ENCODE results near the gene SLFN13. TPM values are rescaled to one million over a fixed set of nuclear protein-coding genes. Genes with fewer than 3 reads are reported as not detected.

Gene SLFN13
- 34.5 and 36.8 TPM in 2 replicates for total RNA-seq

GRCh38 chr17:35448214-35448898 lies at the start of gene SLFN13:
Gene SLFN13 (minus strand): TSS chr17:35448766. CDS start chr17:35445680, 3,086 bp downstream.
- peak within 1 kb of the TSS; percentile 69 for H3K4me3 Mint-ChIP-seq
- no peaks in the 10 kb centered on the region for H3K9me3 Mint-ChIP-seq
- intact Hi-C loops (cut with micrococcal nuclease): loop anchor here (1.0 to 2.0 kb wide), 6 partner anchors 15 to 234 kb away; partner anchors contain the start of genes SLFN11, SLFN12L and SLFN5
- peaks cover 13% of the 10 kb centered on the region for H3K4me1 Mint-ChIP-seq
- peak; percentile 95 for DNase-seq
- H3K27me3 Mint-ChIP-seq: no peaks in the 10 kb centered on the region
- H3K27ac Mint-ChIP-seq: peak within 1 kb of the TSS; percentile 77
- peaks cover 39% of the 10 kb centered on the region for H3K36me3 Mint-ChIP-seq (ENCODE audit: low read depth)

- Mint-ChIP-seq H3K27ac (peak overlapping the region; percentile 59), H3K36me3 (ENCODE audit: low read depth) (peaks cover 61% of the 10 kb centered on the region), H3K4me3 (peak overlapping the region; percentile 39), H3K4me1 (peaks cover 56% of the 10 kb centered on the region), H3K27me3 (no peaks in the 10 kb centered on the region), H3K9me3 (no peaks in the 10 kb centered on the region)
- intact Hi-C loops (cut with micrococcal nuclease): no loop called here
- DNase-seq: no peak
Observed at GRCh38 chr17:35496451-35497290, 48.1 kb upstream of the SLFN13 start.

DNA sequence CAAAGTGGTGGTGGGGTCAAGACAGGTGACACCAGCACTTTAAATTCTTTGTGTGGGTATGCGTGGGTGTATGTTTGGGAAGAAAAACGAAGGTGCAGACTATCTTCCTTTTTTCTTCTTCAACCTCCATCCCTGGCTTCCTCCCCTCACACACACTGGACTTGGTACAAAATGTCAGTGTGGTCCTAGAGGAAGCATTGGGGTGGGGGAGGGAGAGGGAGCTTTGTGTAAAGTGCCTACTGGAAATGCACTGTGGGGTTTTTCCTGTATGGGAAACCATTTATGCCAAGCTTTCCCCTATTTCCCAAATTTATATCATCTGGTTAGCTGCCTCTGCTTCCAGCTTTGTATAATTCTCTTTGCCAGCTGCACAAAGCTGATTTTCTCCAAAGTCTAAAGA lies 44.5 kb upstream of the SLFN13 start:
- no peak for DNase-seq
- peaks cover 58% of the 10 kb centered on the region for H3K4me1 Mint-ChIP-seq
- H3K27ac Mint-ChIP-seq: no peak overlapping the region
- H3K4me3 Mint-ChIP-seq: no peak overlapping the region
- no peaks in the 10 kb centered on the region for H3K27me3 Mint-ChIP-seq
- no peaks in the 10 kb centered on the region for H3K9me3 Mint-ChIP-seq
- H3K36me3 Mint-ChIP-seq (ENCODE audit: low read depth): peaks cover 65% of the 10 kb centered on the region
- intact Hi-C loops (cut with micrococcal nuclease): no loop called here

- Mint-ChIP-seq H3K4me1 (peaks cover 61% of the 10 kb centered on the region), H3K27me3 (no peaks in the 10 kb centered on the region), H3K36me3 (ENCODE audit: low read depth) (peaks cover 66% of the 10 kb centered on the region), H3K27ac (no peak overlapping the region), H3K9me3 (no peaks in the 10 kb centered on the region), H3K4me3 (no peak overlapping the region)
- DNase-seq: no peak
- intact Hi-C loops (cut with micrococcal nuclease): no loop called here
Observed at GRCh38 chr17:35491417-35491816, 42.9 kb upstream of the SLFN13 start.

- H3K36me3 Mint-ChIP-seq (ENCODE audit: low read depth): peaks cover 77% of the 10 kb centered on the region
- intact Hi-C loops (cut with micrococcal nuclease): loop anchor here (2.0 kb wide), 2 partner anchors 31 to 57 kb away; partner anchors contain the start of gene SLFN12
- peaks cover 69% of the 10 kb centered on the region for H3K4me1 Mint-ChIP-seq
Observed at GRCh38 chr17:35489944-35490343, 41.4 kb upstream of the SLFN13 start.

GRCh38 chr17:35488991-35489390 lies 40.4 kb upstream of the SLFN13 start:
- Mint-ChIP-seq H3K27ac (no peak overlapping the region), H3K9me3 (peaks cover 2% of the 10 kb centered on the region), H3K4me1 (peaks cover 68% of the 10 kb centered on the region), H3K4me3 (peak overlapping the region; percentile 92), H3K36me3 (ENCODE audit: low read depth) (peaks cover 81% of the 10 kb centered on the region), H3K27me3 (no peaks in the 10 kb centered on the region)
- DNase-seq: no peak
- intact Hi-C loops (cut with micrococcal nuclease): loop anchor here (2.0 kb wide), 2 partner anchors 32 to 56 kb away; partner anchors contain the start of gene SLFN12

More at GRCh38 chr17:35489944-35490343, 41.4 kb upstream of the SLFN13 start:
- no peak overlapping the region for H3K4me3 Mint-ChIP-seq
- H3K9me3 Mint-ChIP-seq: no peaks in the 10 kb centered on the region
- no peak for DNase-seq
- no peak overlapping the region for H3K27ac Mint-ChIP-seq
- H3K27me3 Mint-ChIP-seq: no peaks in the 10 kb centered on the region

GRCh38 chr17:35486920-35487732 lies 38.6 kb upstream of the SLFN13 start:
- Mint-ChIP-seq H3K36me3 (ENCODE audit: low read depth) (peaks cover 81% of the 10 kb centered on the region), H3K27ac (peak overlapping the region; percentile 96), H3K27me3 (no peaks in the 10 kb centered on the region), H3K4me3 (peak overlapping the region; percentile 92), H3K4me1 (peaks cover 57% of the 10 kb centered on the region), H3K9me3 (peaks cover 7% of the 10 kb centered on the region)
- intact Hi-C loops (cut with micrococcal nuclease): loop anchor here (1.0 kb wide), 4 partner anchors 39 to 175 kb away; partner anchors contain the start of genes SLFN12L and SLFN13
- peak; percentile 91 for DNase-seq

- no peaks in the 10 kb centered on the region for H3K27me3 Mint-ChIP-seq
- peaks cover 82% of the 10 kb centered on the region for H3K36me3 Mint-ChIP-seq (ENCODE audit: low read depth)
- peaks cover 15% of the 10 kb centered on the region for H3K9me3 Mint-ChIP-seq
- intact Hi-C loops (cut with micrococcal nuclease): no loop called here
- peaks cover 28% of the 10 kb centered on the region for H3K4me1 Mint-ChIP-seq
- DNase-seq: no peak
- no peak overlapping the region for H3K4me3 Mint-ChIP-seq
- H3K27ac Mint-ChIP-seq: no peak overlapping the region
Observed at GRCh38 chr17:35479271-35479670, 30.7 kb upstream of the SLFN13 start.

GRCh38 chr17:35477248-35477647 lies 28.7 kb upstream of the SLFN13 start:
- Mint-ChIP-seq H3K27me3 (no peaks in the 10 kb centered on the region), H3K27ac (no peak overlapping the region), H3K4me3 (no peak overlapping the region), H3K4me1 (peaks cover 27% of the 10 kb centered on the region), H3K9me3 (peaks cover 15% of the 10 kb centered on the region), H3K36me3 (ENCODE audit: low read depth) (peaks cover 84% of the 10 kb centered on the region)
- DNase-seq: no peak
- intact Hi-C loops (cut with micrococcal nuclease): no loop called here

- Mint-ChIP-seq H3K36me3 (ENCODE audit: low read depth) (peaks cover 87% of the 10 kb centered on the region), H3K27ac (no peak overlapping the region), H3K4me3 (no peak overlapping the region), H3K9me3 (peaks cover 22% of the 10 kb centered on the region), H3K4me1 (peaks cover 32% of the 10 kb centered on the region), H3K27me3 (no peaks in the 10 kb centered on the region)
- intact Hi-C loops (cut with micrococcal nuclease): no loop called here
- DNase-seq: no peak
Observed at GRCh38 chr17:35476283-35476820, 27.8 kb upstream of the SLFN13 start.

DNA sequence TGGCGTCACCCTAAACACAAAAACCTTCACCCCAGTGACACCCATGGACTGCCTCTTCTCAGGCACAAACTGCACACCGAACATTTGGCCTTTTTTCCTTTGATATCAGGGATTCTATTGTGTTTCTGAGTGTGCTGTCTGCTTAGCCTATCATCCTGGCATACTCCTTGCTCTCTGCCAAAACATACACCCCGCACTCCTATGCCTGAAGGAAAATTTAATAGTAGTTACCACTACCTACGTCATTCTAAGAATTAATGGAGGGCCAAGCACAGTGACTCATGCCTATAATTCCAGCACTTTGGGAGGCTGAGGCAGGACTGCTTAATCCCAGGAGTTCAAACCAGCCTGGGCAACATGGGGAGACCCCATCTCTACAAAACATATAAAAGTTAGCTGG lies 19.9 kb upstream of the SLFN13 start:
- Mint-ChIP-seq H3K4me1 (peaks cover 36% of the 10 kb centered on the region), H3K36me3 (ENCODE audit: low read depth) (peaks cover 67% of the 10 kb centered on the region), H3K27me3 (no peaks in the 10 kb centered on the region), H3K9me3 (peaks cover 17% of the 10 kb centered on the region), H3K4me3 (peak overlapping the region; percentile 9), H3K27ac (no peak overlapping the region)
- intact Hi-C loops (cut with micrococcal nuclease): no loop called here
- peak; percentile 55 for DNase-seq

- H3K27me3 Mint-ChIP-seq: no peaks in the 10 kb centered on the region
- peak overlapping the region; percentile 15 for H3K4me3 Mint-ChIP-seq
- intact Hi-C loops (cut with micrococcal nuclease): no loop called here
- DNase-seq: peak; percentile 82
- H3K36me3 Mint-ChIP-seq (ENCODE audit: low read depth): peaks cover 67% of the 10 kb centered on the region
- H3K27ac Mint-ChIP-seq: peak overlapping the region; percentile 60
- H3K4me1 Mint-ChIP-seq: peaks cover 37% of the 10 kb centered on the region
- H3K9me3 Mint-ChIP-seq: peaks cover 15% of the 10 kb centered on the region
Observed at GRCh38 chr17:35467824-35468223, 19.3 kb upstream of the SLFN13 start.

GRCh38 chr17:35460354-35460851 lies 11.8 kb upstream of the SLFN13 start:
- Mint-ChIP-seq H3K36me3 (ENCODE audit: low read depth) (peaks cover 73% of the 10 kb centered on the region), H3K4me3 (peak overlapping the region; percentile 52), H3K4me1 (peaks cover 19% of the 10 kb centered on the region), H3K27ac (peak overlapping the region; percentile 48), H3K27me3 (no peaks in the 10 kb centered on the region), H3K9me3 (peaks cover 18% of the 10 kb centered on the region)
- intact Hi-C loops (cut with micrococcal nuclease): no loop called here
- peak; percentile 81 for DNase-seq
